IPS-15b (cell line): ENCODE data around the gene SPINK2.

Source experiments
- H3K27me3 ChIP-seq: one replicate; pipeline ENCODE4 v1.6.1; 2013; ENCODE audit warnings: low read length; ENCODE audit not compliant: control insufficient read depth, insufficient read depth
- H3K36me3 ChIP-seq: one replicate; pipeline ENCODE4 v1.6.1; 2013; ENCODE audit warnings: low read length; ENCODE audit not compliant: control insufficient read depth, insufficient read depth
- H3K4me1 ChIP-seq: one replicate; pipeline ENCODE4 v1.6.1; 2013; ENCODE audit warnings: mild to moderate bottlenecking, low read length; ENCODE audit not compliant: control insufficient read depth, insufficient read depth
- H3K4me3 ChIP-seq: one replicate; pipeline ENCODE4 v1.5.1; 2013; ENCODE audit warnings: low read depth, low read length
- H3K9ac ChIP-seq: one replicate; pipeline ENCODE4 v1.6.1; 2013; ENCODE audit warnings: low read depth, mild to moderate bottlenecking, low read length
- H3K9me3 ChIP-seq: one replicate; pipeline ENCODE4 v1.6.1; 2013; ENCODE audit warnings: mild to moderate bottlenecking, low read length; ENCODE audit not compliant: control insufficient read depth, insufficient read depth

SPINK2 gene

DNA sequence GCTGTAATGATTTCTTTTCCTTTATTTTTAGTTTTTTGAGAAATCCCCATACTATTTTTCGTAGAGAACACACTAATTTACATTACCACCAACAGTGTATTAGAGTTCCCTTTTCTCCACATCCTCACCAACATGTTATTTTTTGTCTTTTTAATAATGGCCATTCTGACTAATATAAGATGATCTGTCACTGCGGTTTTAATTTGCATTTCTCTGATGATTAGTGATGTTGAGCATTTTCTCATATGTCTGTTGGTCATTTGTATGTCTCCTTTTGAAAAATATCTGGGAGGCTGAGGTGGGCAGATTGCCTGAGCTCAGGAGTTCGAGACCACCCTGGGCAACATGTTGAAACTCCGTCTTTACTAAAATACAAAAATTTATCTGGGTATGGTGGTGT, 30.2 kb downstream of the SPINK2 start:
- no peak overlapping the region for H3K4me3 ChIP-seq
- H3K9me3 ChIP-seq, result no peaks in the 10 kb centered on the region
- no peak overlapping the region for H3K9ac ChIP-seq
- no peaks in the 10 kb centered on the region for H3K36me3 ChIP-seq
- H3K27me3 ChIP-seq, result no peaks in the 10 kb centered on the region
- no peaks in the 10 kb centered on the region for H3K4me1 ChIP-seq

GRCh38 chr4:56790691-56791091, 30.8 kb downstream of the SPINK2 start:
- Histone ChIP-seq H3K4me1 (no peaks in the 10 kb centered on the region), H3K36me3 (no peaks in the 10 kb centered on the region), H3K9me3 (no peaks in the 10 kb centered on the region), H3K9ac (no peak overlapping the region), H3K4me3 (no peak overlapping the region), H3K27me3 (no peaks in the 10 kb centered on the region)

DNA sequence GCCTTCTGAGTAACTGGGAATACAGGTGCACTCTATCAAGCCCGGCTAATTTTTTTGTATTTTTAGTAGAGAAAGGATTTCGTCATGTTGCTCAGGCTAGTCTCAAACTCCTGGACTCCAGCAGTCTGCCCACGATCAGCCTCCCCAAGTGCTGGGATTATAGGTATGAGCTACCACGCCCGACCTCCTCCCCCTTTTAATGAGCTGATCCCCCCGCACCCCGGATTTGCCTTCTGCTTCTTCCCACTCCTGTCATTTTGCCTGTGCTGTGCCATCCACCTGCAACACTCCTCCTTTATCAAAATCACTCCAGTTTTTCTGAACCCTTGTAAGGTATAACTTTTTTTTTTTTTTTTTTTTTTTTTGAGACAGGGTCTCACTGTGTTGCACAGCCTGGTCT, 33.4 kb downstream of the SPINK2 start:
- H3K27me3 ChIP-seq, result no peaks in the 10 kb centered on the region
- H3K36me3 ChIP-seq, result no peaks in the 10 kb centered on the region
- no peak overlapping the region for H3K4me3 ChIP-seq
- H3K4me1 ChIP-seq, result no peaks in the 10 kb centered on the region
- H3K9me3 ChIP-seq, result no peaks in the 10 kb centered on the region
- no peak overlapping the region for H3K9ac ChIP-seq

- no peak overlapping the region for H3K9ac ChIP-seq
Measured at GRCh38 chr4:56787380-56787779, 34.1 kb downstream of the SPINK2 start.

GRCh38 chr4:56786955-56787354, 34.5 kb downstream of the SPINK2 start:
- Histone ChIP-seq H3K36me3 (no peaks in the 10 kb centered on the region), H3K9ac (no peak overlapping the region), H3K4me3 (no peak overlapping the region), H3K27me3 (no peaks in the 10 kb centered on the region), H3K4me1 (no peaks in the 10 kb centered on the region), H3K9me3 (no peaks in the 10 kb centered on the region)

More at GRCh38 chr4:56787380-56787779, 34.1 kb downstream of the SPINK2 start:
- H3K27me3 ChIP-seq, result no peaks in the 10 kb centered on the region
- no peaks in the 10 kb centered on the region for H3K36me3 ChIP-seq
- H3K4me1 ChIP-seq, result no peaks in the 10 kb centered on the region
- H3K4me3 ChIP-seq, result no peak overlapping the region
- no peaks in the 10 kb centered on the region for H3K9me3 ChIP-seq

DNA sequence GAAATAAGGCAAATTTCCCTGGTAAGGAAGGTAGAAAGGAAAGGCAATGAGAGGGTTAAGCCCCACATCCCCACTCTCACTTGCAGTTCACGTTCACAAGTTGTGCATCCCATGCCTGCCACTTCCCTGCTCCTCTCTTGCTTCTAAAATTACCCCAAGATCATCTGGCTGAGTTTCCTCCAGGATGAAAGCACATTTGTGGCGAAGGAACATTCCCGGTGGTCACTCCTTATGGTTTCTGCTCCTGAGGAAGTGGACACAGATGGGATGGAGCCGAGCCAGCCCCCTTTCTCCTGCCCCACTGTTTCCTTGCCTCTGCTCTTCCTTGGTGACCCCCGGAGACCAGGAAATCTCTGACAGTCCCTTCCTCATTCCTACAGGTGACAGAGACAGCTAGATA, 37.5 kb downstream of the SPINK2 start:
- Histone ChIP-seq H3K9me3 (no peaks in the 10 kb centered on the region), H3K4me3 (no peak overlapping the region), H3K27me3 (no peaks in the 10 kb centered on the region), H3K36me3 (no peaks in the 10 kb centered on the region), H3K9ac (no peak overlapping the region), H3K4me1 (no peaks in the 10 kb centered on the region)

GRCh38 chr4:56782019-56782418, 39.5 kb downstream of the SPINK2 start:
- no peaks in the 10 kb centered on the region for H3K36me3 ChIP-seq
- no peak overlapping the region for H3K4me3 ChIP-seq
- H3K4me1 ChIP-seq, result no peaks in the 10 kb centered on the region
- no peaks in the 10 kb centered on the region for H3K9me3 ChIP-seq
- H3K9ac ChIP-seq, result no peak overlapping the region
- no peaks in the 10 kb centered on the region for H3K27me3 ChIP-seq

DNA sequence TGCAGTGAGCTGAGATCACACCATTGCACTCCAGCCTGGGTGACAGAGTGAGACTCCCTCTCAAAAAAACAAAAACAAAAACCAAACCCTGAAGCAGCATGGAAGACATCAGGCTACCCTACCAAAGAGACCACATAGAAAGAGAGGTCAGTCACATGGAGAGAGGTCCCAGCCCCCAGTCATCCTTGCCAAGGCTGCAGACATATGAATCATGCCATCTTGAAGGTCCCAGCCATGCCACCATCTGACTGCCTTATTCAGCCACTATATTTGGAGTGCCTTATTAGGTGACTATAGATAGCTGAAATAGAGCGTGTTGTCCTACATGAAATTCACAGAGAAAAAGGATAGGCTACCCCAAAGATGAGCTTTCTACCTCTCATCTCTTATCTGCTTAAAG, 48.2 kb downstream of the SPINK2 start:
- Histone ChIP-seq H3K27me3 (no peaks in the 10 kb centered on the region), H3K9me3 (no peaks in the 10 kb centered on the region), H3K4me3 (no peak overlapping the region), H3K9ac (no peak overlapping the region), H3K36me3 (no peaks in the 10 kb centered on the region), H3K4me1 (peaks cover 3% of the 10 kb centered on the region)

GRCh38 chr4:56772134-56772533, 49.4 kb downstream of the SPINK2 start:
- Histone ChIP-seq H3K4me3 (no peak overlapping the region), H3K4me1 (peaks cover 3% of the 10 kb centered on the region), H3K36me3 (no peaks in the 10 kb centered on the region), H3K27me3 (no peaks in the 10 kb centered on the region), H3K9me3 (no peaks in the 10 kb centered on the region), H3K9ac (no peak overlapping the region)

DNA sequence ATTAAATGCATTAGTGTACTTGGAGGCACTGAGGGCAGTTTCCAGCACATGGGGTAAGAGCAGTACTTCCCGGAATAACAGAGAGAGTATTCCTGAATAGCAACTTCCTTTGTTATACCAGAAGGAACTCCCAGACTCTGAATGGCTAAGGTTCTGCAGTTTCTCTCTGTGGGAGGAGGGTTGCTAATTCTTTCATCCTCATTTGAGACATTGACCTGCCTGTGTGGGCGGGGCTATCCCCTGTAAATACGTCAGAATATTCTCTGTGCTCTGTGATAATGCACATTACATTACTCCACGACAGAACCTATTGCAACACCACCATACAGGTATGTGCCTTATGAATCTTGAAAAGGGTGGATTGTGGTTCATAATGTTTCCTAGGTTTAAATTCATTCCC, 52.7 kb downstream of the SPINK2 start:
- Histone ChIP-seq H3K4me3 (no peak overlapping the region), H3K27me3 (no peaks in the 10 kb centered on the region), H3K9ac (no peak overlapping the region), H3K36me3 (no peaks in the 10 kb centered on the region), H3K9me3 (no peaks in the 10 kb centered on the region), H3K4me1 (peaks cover 3% of the 10 kb centered on the region)

- Histone ChIP-seq H3K9me3 (no peaks in the 10 kb centered on the region), H3K27me3 (no peaks in the 10 kb centered on the region), H3K4me1 (peaks cover 3% of the 10 kb centered on the region), H3K36me3 (no peaks in the 10 kb centered on the region), H3K4me3 (no peak overlapping the region), H3K9ac (no peak overlapping the region)
Measured at GRCh38 chr4:56768316-56768715, 53.2 kb downstream of the SPINK2 start.

GRCh38 chr4:56767567-56767966, 53.9 kb downstream of the SPINK2 start:
- no peaks in the 10 kb centered on the region for H3K9me3 ChIP-seq
- no peaks in the 10 kb centered on the region for H3K36me3 ChIP-seq
- H3K27me3 ChIP-seq, result no peaks in the 10 kb centered on the region
- H3K4me1 ChIP-seq, result peaks cover 7% of the 10 kb centered on the region
- no peak overlapping the region for H3K4me3 ChIP-seq
- no peak overlapping the region for H3K9ac ChIP-seq

DNA sequence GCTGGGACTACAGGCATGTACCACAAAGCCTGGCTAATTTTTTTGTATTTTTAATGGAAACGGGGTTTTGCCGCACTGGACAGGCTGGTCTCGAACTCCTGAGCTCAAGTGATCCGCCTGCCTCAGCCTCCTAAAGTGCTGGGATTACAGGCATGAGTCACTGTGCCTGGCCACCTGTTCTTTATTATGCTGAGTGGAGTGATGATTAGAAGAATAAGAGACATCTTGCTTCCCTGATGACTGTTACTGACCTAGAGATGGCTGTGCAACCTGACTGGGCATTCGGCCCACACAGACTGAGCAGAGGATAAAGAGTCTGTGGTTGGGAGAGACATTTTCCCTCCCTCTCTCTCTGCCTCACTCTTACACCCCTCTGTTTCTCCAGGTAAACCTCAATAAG, 56.7 kb downstream of the SPINK2 start:
- Histone ChIP-seq H3K27me3 (no peaks in the 10 kb centered on the region), H3K4me3 (no peak overlapping the region), H3K9me3 (no peaks in the 10 kb centered on the region), H3K36me3 (no peaks in the 10 kb centered on the region), H3K4me1 (peaks cover 8% of the 10 kb centered on the region), H3K9ac (no peak overlapping the region)
